ENCODE data around the gene NKX2-3.

- TF ChIP-seq CTCF (tag by site-specific recombination; IDR thresholded peaks at IDR 0.05) (no peak), ZNF311 (tag by site-specific recombination; IDR thresholded peaks at IDR 0.05; ENCODE audit: borderline replicate concordance) (no peak), IKZF3 (tag by site-specific recombination; IDR thresholded peaks at IDR 0.05) (no peak), ZBTB6 (tag by site-specific recombination; IDR thresholded peaks at IDR 0.05) (no peak), ZNF48 (tag by site-specific recombination; IDR thresholded peaks at IDR 0.05) (no peak), ZNF658 (tag by site-specific recombination; IDR thresholded peaks at IDR 0.05) (no peak), ZNF785 (tag by site-specific recombination; IDR thresholded peaks at IDR 0.05) (no peak), ZNF624 (tag by site-specific recombination; IDR thresholded peaks at IDR 0.05) (no peak), REST (tag by site-specific recombination; IDR thresholded peaks at IDR 0.05) (no peak)
These were observed 3.1 kb downstream of the NKX2-3 start for GRCh38 chr10:99535764-99536337.
